PC-3 (cell line): Measurements from ENCODE around the gene NKTR. TPM values are rescaled to one million over a fixed set of nuclear protein-coding genes. Genes with fewer than 3 reads are reported as not detected.

Experiments used
- ATAC-seq: fragments of 200-7000 bp; cut with Tn5 transposase; 2 replicates; pipeline ENCODE4 v1.9.1; 2020; ENCODE audit warnings: mild to moderate bottlenecking, moderate library complexity
- BruUV-seq: library from RNA; stranded (reverse); fragments of 400-500 nt; replicated peaks from 2 replicates; lab custom pipeline; 2021; lab: Mats Ljungman, UMichigan
- CTCF ChIA-PET: fragments of 300-600 bp; sonication (Branson Sonifier 250); formaldehyde crosslinking; loops from one replicate; lab custom pipeline; 2022; ENCODE audit warnings: antibody characterized with exemption; lab: Charles Lee
- POLR2A ChIA-PET: fragments of 300-600 bp; sonication (Branson Sonifier 250); formaldehyde crosslinking; loops from one replicate; lab custom pipeline; 2022; ENCODE audit warnings: antibody characterized with exemption; ENCODE audit not compliant: unreplicated experiment; lab: Charles Lee
- DNase-seq: peaks from one replicate; pipeline ENCODE4 v3.0.0-alpha.2; 2015
- H2AFZ ChIP-seq: fragments of 300-600 bp; sonication (generic); 2 replicates; pipeline ENCODE4 v1.6.0; 2016; ENCODE audit warnings: antibody characterized with exemption, low read length
- H3F3A ChIP-seq: fragments of 300-600 bp; sonication (generic); one replicate; pipeline ENCODE4 v1.6.0; 2017; ENCODE audit warnings: antibody characterized with exemption, low read length, control low read depth, mild to moderate bottlenecking; ENCODE audit not compliant: unreplicated experiment
- H3K27ac ChIP-seq: fragments of 300-600 bp; sonication (generic); 2 replicates; pipeline ENCODE4 v1.5.1; 2016; ENCODE audit warnings: mild to moderate bottlenecking, low read length
- H3K27me3 ChIP-seq: fragments of 300-600 bp; sonication (generic); 2 replicates; pipeline ENCODE4 v1.6.1; 2016; ENCODE audit warnings: low read length, mixed read lengths
- H3K36me3 ChIP-seq: fragments of 300-600 bp; sonication (generic); 2 replicates; pipeline ENCODE4 v1.6.1; 2016; ENCODE audit warnings: low read depth, mixed run types, low read length, mixed read lengths
- H3K4me1 ChIP-seq: fragments of 300-600 bp; sonication (generic); 2 replicates; pipeline ENCODE4 v1.5.1; 2016; ENCODE audit warnings: low read length; ENCODE audit not compliant: insufficient read depth
- H3K4me2 ChIP-seq: fragments of 300-600 bp; sonication (generic); 2 replicates; pipeline ENCODE4 v1.6.0; 2016; ENCODE audit warnings: low read length
- H3K4me3 ChIP-seq: fragments of 300-600 bp; sonication (generic); 2 replicates; pipeline ENCODE4 v1.5.1; 2016; ENCODE audit warnings: mild to moderate bottlenecking, low read length, mixed read lengths
- H3K79me2 ChIP-seq: fragments of 300-600 bp; sonication (generic); 2 replicates; pipeline ENCODE4 v1.6.1; 2017; ENCODE audit warnings: low read length, mixed read lengths
- H3K9ac ChIP-seq: fragments of 300-600 bp; sonication (generic); 2 replicates; pipeline ENCODE4 v1.6.0; 2016; ENCODE audit warnings: mild to moderate bottlenecking, low read length
- H3K9me2 ChIP-seq: fragments of 300-600 bp; sonication (generic); replicated peaks from 2 replicates; pipeline ENCODE4 v1.6.1; 2016; ENCODE audit warnings: mixed run types, low read length, mixed read lengths
- H3K9me3 ChIP-seq: fragments of 300-600 bp; sonication (generic); 2 replicates; pipeline ENCODE4 v1.6.1; 2016; ENCODE audit warnings: low read length, mixed read lengths
- H4K20me1 ChIP-seq: fragments of 300-600 bp; sonication (generic); 2 replicates; pipeline ENCODE4 v1.6.1; 2016; ENCODE audit warnings: low read length, mixed read lengths
- EZH2 ChIP-seq: fragments of 300-600 bp; sonication (generic); IDR thresholded peaks from one replicate; pipeline ENCODE4 v1.6.1; 2017; ENCODE audit warnings: antibody characterized with exemption, mild to moderate bottlenecking, low read length; ENCODE audit not compliant: unreplicated experiment
- EZH2phosphoT487 ChIP-seq: fragments of 300-600 bp; sonication (generic); IDR thresholded peaks from 2 replicates; pipeline ENCODE4 v1.6.1; 2018; ENCODE audit warnings: mild to moderate bottlenecking, antibody characterized with exemption, low read length, borderline replicate concordance
- intact Hi-C: fragments of 100-400 bp; cut with micrococcal nuclease; formaldehyde crosslinking; loops from 2 replicates; pipeline ENCODE4 v1.9.0; 2023
- total RNA-seq: library from RNA; depleted of rRNA; stranded (reverse); fragments of >200 nt; gene quantifications from 2 replicates; pipeline ENCODE4 v1.2.3, GENCODE V29; 2014
- TF ChIP-seq, protein P1 (sequence below): fragments of 300-600 bp; sonication (generic); conservative IDR thresholded peaks from 2 replicates; pipeline ENCODE4 v1.5.1; 2017; ENCODE audit warnings: antibody characterized with exemption, low read depth, mild to moderate bottlenecking, low read length

Gene NKTR
- total RNA-seq, 1 experiment from 2014 or later: 37.6 TPM

DNA sequence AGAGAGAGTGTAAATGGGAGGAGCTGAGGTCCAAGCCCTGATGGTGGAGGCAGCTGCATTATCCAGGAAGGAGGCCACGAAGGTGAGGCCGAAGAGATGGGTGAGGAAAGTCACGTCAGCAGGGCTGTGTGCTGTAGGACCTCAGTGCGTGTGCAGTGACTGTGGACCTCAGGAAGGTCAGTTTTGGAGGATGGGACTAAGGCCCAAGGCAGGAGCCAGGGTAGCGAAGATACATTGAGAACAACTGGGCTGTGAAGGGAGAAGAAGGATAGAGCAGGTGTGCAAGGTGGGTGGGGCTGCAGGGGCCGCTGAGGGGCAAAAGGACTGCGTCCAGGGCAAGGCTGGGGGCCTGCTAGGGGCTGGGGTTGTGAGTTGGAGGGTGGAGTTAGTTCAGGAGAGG is 89.7 kb downstream of the NKTR start:
- Histone ChIP-seq H3K4me3 (no peak overlapping the region), H3K9me2 (no peaks in the 10 kb centered on the region), H3K9ac (no peak overlapping the region), H4K20me1 (no peaks in the 10 kb centered on the region), H3K36me3 (no peaks in the 10 kb centered on the region), H3K27me3 (no peaks in the 10 kb centered on the region), H3K27ac (no peak overlapping the region), H3F3A (no peaks in the 10 kb centered on the region), H3K9me3 (no peaks in the 10 kb centered on the region), H2AFZ (no peak overlapping the region), H3K4me2 (no peak overlapping the region), H3K4me1 (no peaks in the 10 kb centered on the region), H3K79me2 (no peaks in the 10 kb centered on the region)
- ATAC-seq (no peak), DNase-seq (no peak)
- ChIA-PET POLR2A (no interaction called here), CTCF (no interaction called here)
- TF ChIP-seq EZH2phosphoT487 (no peak), EZH2 (no peak)
- TF ChIP-seq, protein P1, sequence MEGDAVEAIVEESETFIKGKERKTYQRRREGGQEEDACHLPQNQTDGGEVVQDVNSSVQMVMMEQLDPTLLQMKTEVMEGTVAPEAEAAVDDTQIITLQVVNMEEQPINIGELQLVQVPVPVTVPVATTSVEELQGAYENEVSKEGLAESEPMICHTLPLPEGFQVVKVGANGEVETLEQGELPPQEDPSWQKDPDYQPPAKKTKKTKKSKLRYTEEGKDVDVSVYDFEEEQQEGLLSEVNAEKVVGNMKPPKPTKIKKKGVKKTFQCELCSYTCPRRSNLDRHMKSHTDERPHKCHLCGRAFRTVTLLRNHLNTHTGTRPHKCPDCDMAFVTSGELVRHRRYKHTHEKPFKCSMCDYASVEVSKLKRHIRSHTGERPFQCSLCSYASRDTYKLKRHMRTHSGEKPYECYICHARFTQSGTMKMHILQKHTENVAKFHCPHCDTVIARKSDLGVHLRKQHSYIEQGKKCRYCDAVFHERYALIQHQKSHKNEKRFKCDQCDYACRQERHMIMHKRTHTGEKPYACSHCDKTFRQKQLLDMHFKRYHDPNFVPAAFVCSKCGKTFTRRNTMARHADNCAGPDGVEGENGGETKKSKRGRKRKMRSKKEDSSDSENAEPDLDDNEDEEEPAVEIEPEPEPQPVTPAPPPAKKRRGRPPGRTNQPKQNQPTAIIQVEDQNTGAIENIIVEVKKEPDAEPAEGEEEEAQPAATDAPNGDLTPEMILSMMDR: no peak
- intact Hi-C loops: no loop called here
- BruUV-seq: no TSS peak

DNA sequence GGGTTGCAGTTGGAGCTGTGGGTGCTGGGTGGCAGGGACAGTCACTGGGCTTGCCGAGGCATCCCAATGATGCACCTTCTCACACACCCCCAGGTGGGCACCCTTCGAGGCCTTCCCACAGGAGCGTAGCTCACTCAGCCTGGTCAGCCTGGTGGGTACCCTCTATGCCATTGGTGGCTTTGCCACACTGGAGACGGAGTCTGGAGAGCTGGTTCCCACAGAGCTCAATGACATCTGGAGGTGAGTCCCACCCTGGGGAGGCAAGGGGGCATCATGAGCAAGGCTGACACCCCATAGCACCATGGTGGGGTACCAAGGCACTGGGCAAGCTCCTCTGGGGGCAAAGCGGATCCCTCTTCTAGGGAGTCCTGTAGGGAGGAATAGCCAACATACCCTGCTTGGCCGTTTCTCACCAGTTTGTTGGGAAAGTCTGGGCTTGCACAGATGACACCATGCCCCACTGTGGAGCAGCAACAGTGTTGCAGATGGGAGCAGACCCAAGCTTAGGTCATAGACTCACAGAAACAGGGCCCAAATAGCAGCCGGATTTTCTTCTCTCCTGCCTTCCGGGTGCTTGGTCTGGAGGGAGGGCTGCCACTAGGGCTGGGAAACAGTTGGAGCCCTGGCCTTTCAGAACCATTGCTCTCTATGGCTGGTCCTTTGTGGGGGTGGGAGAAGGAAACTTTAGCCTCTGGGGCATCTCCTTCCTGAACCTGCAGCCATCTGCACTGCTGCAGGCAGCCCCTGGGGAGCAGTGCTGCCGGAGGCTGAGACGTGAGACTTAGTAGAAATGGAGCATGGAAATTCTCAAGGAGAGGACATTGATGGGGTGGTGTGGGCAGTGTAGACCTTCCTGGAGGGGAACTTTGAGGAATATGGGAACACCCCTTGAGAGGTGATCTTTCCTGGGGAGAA is 90.5 kb downstream of the NKTR start:
- H3K36me3 ChIP-seq: no peaks in the 10 kb centered on the region
- H3K9ac ChIP-seq: no peak overlapping the region
- BruUV-seq: no TSS peak
- H3K4me3 ChIP-seq: no peak overlapping the region
- DNase-seq (no peak), ATAC-seq (no peak)
- ChIA-PET CTCF (no interaction called here), POLR2A (no interaction called here)
- no peak overlapping the region for H3K4me2 ChIP-seq
- H3K9me2 ChIP-seq: no peaks in the 10 kb centered on the region
- no peak overlapping the region for H2AFZ ChIP-seq
- intact Hi-C loops: no loop called here
- H3K27ac ChIP-seq: no peak overlapping the region
- no peaks in the 10 kb centered on the region for H3K9me3 ChIP-seq
- no peaks in the 10 kb centered on the region for H3K79me2 ChIP-seq
- H3K27me3 ChIP-seq: no peaks in the 10 kb centered on the region
- TF ChIP-seq EZH2phosphoT487 (no peak), EZH2 (no peak)
- TF ChIP-seq, protein P1: no peak
- no peaks in the 10 kb centered on the region for H4K20me1 ChIP-seq
- no peaks in the 10 kb centered on the region for H3F3A ChIP-seq
- no peaks in the 10 kb centered on the region for H3K4me1 ChIP-seq
